Caki2 (cell line): ENCODE data around the gene TRAPPC2. TPM values are rescaled to one million over a fixed set of nuclear protein-coding genes. Genes with fewer than 3 reads are reported as not detected.
"Not testable (repeated sequence)": the region's sequence is repeated elsewhere in the genome, so short reads cannot be mapped to it uniquely, and the experiment has no call there.

Experiments used
- DNase-seq: peaks from one replicate; pipeline ENCODE4 v3.0.0-alpha.2; 2015; ENCODE audit warnings: low read depth
- in situ Hi-C: cut with HindIII; loops from 2 replicates; pipeline ENCODE4 v1.10.0; 2016; ENCODE audit warnings: low sequenced_read_pairs, low pct_unique_long_range_greater_than_20kb, mixed read lengths
- total RNA-seq: library from RNA; depleted of rRNA; stranded (reverse); fragments of >200 nt; shearing (Covaris generic); gene quantifications from 2 replicates; pipeline ENCODE4 v1.2.3, GENCODE V29; 2014; ENCODE audit warnings: low replicate concordance

TRAPPC2 gene
- total RNA-seq, 1 experiment from 2014 or later: 20.4 TPM

DNA sequence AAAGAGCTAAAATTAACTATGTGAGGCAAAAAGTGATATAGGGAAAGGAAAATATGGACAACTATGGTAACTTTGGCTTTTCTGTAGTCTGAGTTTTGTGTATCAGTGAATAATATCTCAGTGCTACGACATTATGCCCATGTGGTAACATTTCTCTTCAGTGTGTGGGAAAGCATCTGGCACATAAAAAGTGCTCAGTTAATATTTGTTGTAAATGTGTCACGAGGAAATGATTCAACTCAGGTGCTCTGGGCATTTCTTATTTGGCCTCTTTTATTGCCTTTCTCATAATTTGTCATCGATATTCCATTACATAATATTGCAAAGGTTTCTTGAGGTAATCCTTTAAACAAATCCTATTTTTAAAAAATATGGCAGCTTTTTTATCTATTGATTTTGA, 17.7 kb upstream of the TRAPPC2 start:
- in situ Hi-C loops: no loop called here
- no peak for DNase-seq

DNA sequence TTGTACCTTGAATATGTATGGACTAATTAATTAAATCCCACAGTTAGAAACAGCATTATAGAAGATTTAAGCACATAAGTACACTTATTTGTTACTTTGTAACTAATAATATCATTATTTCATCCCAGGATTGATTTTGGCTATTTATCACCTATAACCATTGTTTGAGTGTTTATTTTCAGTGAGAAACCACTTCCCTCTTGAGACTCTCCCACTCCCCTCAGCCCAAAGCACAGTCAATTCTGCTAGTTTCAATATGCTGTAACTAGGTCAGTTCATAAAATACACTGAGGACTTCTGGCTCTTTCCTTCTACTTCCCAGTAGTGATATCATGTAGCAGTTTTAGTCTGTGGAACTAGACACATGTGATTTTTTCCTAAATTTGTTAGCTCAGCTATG, 16.4 kb upstream of the TRAPPC2 start:
- in situ Hi-C loops: no loop called here

GRCh38 chrX:13750204-13750603, 15.8 kb upstream of the TRAPPC2 start:
- DNase-seq: peak; percentile 46
- in situ Hi-C loops: no loop called here

More for the DNA sequence above, 16.4 kb upstream of the TRAPPC2 start:
- DNase-seq: no peak

DNA sequence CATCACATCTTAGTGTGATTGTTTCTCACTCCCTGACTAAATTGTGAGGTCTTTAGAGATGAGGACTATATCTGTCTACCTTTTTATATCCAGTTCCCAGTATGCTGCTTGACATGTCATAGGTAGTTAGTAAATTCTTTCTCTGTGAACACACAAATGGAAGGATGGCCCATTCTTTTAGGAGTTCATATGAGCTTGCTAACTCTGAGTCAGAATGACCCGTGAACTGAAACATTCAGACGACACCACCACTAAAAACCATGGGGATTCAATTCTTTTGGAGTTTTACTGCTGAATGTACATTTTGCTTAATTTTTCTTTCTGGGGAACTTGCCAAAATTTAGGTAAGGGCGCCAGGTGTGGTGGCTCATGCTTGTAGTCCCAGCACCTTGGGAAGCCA, 14.1 kb upstream of the TRAPPC2 start:
- in situ Hi-C loops: no loop called here
- DNase-seq: no peak

- in situ Hi-C loops: no loop called here
- DNase-seq: peak; percentile 25
Observed at GRCh38 chrX:13747836-13748235, 13.4 kb upstream of the TRAPPC2 start.

DNA sequence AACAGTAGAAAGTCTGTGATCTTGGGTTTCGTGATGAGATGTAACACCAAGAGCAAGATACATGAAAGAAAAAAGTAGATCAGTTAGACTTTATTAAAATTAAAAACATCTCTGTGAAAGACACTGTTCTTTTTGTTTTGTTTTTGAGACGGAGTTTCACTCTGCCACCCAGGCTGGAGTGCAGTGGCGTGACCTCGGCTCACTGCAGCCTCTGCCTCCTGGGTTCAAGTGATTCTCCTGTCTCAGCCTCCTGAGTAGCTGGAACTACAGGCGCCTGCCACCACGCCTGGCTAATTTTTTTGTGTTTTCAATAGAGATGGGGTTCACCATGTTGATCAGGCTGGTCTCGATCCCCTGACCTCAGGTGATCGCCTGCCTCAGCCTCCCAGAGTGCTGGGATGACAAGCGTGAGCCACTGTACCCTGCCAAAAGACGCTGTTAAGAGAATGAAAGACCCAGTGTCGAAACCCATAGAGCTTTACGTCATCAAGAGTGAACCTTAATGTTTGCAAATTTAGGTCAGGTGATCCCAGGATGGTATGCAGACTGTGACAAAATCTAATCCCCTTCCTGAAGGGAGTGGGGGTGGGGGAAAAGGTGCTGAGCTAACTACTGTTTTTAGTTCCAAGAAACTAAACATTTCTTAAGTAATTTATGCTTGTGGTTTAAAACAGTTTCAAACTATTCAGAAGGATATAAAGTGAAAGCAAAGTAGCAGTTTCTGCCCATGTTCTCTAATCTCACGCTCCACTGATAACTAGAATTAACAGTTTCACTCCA, 8.2 kb upstream of the TRAPPC2 start:
- in situ Hi-C loops: no loop called here

GRCh38 chrX:13741695-13742094, 7.3 kb upstream of the TRAPPC2 start:
- in situ Hi-C loops: no loop called here
- no peak for DNase-seq

More for the DNA sequence above, 8.2 kb upstream of the TRAPPC2 start:
- DNase-seq: no peak

DNA sequence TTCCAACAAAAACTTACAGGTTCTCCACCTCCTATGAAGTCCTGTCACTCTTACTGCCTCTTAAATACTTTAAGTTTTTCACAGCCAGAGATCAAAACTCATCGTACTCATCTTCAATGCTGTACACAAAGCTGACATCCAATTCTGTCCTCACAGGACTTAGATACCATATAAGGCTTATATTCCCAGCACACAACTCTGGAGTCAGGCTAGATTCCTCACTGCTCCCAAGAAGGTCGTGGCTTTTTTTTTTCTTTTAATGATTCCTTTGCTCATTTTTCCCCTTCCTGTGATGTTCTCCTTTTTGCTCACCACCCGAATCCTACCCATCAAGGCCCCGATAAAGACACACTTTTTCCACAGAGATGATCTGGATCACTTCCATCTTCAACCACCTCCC, 914 bp downstream of the TRAPPC2 start:
- no peak for DNase-seq
- in situ Hi-C loops: no loop called here

DNA sequence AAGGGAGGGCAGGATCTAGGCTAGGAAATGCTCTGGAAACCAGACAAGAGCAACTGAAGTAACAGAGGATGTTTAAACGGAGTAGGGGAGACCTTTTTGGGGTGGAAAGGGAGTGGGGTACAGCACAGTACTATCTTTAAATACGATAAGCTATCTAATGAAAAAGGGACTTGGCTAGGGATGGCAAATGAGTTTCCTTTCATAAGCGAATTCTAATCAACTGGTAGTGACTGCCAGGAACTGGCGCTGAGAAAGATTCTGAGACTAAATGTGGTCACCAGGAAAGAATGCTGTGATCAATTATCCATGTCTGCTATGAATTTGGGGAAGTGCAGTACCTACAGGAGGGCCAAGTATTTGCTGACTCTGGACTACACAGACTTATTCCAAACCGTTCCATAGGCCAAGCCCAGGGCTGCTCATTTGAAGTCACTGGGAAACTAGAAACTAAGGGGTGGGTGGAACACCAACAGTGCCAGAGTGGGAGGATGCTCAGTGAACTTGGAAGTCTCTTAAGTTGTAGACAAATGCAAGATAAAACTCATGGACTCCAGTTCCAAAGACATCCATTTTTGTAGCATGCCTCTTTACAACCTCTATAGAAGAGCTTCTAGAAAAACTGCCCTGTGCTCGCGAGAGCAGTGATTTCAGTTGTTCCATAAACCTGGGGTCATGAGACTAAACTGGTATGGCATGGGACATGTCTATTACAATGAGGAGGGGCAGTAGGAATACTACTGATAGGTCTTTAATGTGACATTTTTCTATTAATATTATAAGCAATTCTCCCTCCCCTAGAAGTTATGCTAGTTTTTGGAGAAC, 2.0 kb downstream of the TRAPPC2 start:
- in situ Hi-C loops: no loop called here
- DNase-seq: no peak

- in situ Hi-C loops: not testable (repeated sequence)
Observed at GRCh38 chrX:13730523-13730922, 3.9 kb downstream of the TRAPPC2 start.

GRCh38 chrX:13726583-13726982, 7.8 kb downstream of the TRAPPC2 start:
- in situ Hi-C loops, DNase-seq: not testable (repeated sequence)

More at GRCh38 chrX:13730523-13730922, 3.9 kb downstream of the TRAPPC2 start:
- not testable (repeated sequence) for DNase-seq

DNA sequence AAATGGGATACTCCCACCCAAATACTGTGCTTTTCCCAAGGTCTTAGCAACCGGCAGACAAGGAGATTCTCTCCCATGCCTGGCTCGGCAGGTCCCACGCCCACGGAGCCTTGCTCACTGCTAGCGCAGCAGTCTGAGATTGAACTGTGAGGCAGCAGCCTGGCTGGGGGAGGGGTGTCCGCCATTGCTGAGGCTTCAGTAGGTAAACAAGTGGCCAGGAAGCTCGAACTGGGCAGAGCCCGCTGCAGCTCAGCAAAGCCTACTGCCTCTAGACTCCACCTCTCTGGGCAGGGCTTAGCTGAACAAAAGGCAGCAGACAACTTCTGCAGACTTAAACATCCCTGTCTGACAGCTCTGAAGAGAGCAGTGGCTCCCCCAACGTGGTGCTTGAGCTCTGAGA, 9.5 kb downstream of the TRAPPC2 start:
- in situ Hi-C loops, DNase-seq: not testable (repeated sequence)

GRCh38 chrX:13721819-13722519, 12.5 kb downstream of the TRAPPC2 start:
- in situ Hi-C loops: no loop called here
- no peak for DNase-seq

DNA sequence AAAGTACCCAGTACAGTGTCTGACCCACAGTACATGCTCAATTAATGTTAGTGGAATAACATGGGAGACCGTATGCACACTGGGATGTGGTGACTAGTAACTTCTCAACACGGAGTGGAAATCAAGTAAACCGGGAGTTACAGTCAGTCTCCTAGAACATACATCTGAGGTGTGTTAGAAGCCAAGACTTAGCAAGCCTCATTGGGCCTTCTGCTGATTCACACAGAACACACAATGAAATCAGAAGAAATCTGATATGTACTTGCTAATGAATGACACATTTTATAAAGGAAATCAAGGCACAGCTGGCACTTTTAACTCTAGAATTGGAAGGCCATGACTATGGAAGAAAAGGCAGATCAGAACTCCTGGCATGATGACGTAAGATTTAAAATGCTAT, 13.0 kb downstream of the TRAPPC2 start:
- no peak for DNase-seq
- in situ Hi-C loops: no loop called here

DNA sequence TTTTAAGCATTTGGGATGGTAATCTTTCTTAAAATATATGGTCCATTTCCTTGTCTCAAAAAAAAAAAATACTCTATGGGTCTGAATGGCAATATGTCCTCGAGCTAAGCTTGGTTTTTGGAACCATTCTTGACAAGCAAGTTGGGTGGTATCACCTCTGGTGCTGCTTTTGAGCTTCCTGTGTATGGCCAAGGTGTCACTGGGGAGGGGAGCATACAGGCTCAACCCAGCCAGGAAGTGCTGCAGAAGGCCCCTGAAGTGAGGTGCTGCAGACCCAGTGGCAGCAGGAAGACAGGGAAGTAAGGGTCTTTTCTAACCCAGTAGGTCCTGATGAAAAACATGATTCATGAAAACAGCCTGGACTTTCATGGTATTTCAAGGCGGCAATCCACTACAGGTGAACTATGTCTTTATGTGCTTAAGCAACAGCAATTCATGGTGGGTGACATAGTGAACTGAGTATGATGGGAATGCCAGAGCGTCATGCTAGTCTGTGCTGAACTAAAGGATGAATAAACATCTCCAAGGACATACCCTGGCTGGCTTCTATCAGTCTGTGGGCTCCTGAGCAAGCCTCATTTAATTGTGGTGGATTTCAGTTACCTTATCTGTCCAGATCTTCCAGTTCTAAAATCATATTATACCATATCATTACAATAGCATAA, 15.1 kb downstream of the TRAPPC2 start:
- DNase-seq: no peak
- in situ Hi-C loops: no loop called here

DNA sequence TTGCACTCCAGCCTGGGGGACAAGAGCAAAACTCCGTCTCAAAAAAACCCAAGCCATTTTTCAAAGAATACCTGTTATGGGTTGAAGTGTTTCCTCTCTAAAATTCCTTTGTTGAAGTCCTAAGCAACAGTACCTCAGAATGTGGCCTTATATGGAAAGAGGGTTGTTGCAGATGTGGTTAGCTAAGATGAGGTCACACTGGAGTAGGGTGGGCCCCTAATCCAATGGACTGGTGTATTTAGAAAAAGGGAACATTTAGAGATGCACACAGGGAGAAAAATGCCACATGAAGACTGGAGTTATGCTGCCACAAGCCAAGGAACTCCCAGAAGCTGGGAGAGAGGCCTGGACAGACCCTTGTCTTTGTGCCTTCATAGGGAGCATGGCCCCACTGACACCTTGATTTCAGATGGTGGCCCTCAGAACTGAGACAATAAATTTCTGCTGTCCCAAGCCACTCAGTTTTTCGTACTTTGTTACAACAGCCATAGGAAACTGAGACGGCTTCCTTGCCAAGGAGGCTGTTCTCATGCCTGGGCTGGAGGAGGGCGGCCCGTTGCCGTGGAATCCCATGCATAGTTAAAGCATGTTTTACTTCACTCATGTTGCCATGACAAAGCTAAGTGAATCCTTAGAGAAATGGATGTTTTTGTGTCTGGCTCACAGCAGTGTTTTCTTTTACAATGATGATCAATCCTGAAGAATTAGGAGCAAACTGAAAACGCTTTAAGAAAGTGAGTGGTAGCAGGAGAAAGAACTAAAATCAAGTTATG, 16.5 kb downstream of the TRAPPC2 start:
- no peak for DNase-seq
- in situ Hi-C loops: no loop called here

- in situ Hi-C loops: no loop called here
- no peak for DNase-seq
Observed at GRCh38 chrX:13716905-13717304, 17.5 kb downstream of the TRAPPC2 start.

GRCh38 chrX:13716455-13716854, 18.0 kb downstream of the TRAPPC2 start:
- in situ Hi-C loops: no loop called here
- no peak for DNase-seq
